Vagina (tissue), 2 donors: ENCODE measurements around the gene ADGRV1. TPM values are rescaled to one million over a fixed set of nuclear protein-coding genes. Genes with fewer than 3 reads are reported as not detected.
A peak's percentile ranks its signal among the peaks of the same experiment; 100 is the strongest.

Source experiments
- DNase-seq, 2 donors: peaks; one replicate each; pipeline ENCODE4 v3.0.0-alpha.2; 2017; ENCODE audit errors: extremely low spot score in 2 of 2
- H3K27ac ChIP-seq: fragments of 200-600 bp; sonication (generic); one replicate; pipeline ENCODE4 v1.5.1; 2019
- H3K27me3 ChIP-seq: fragments of 200-600 bp; sonication (generic); one replicate; pipeline ENCODE4 v1.5.1; 2019
- H3K36me3 ChIP-seq, 2 donors: fragments of 200-600 bp; sonication (generic); one replicate each; pipeline ENCODE4 v1.5.1; 2017 to 2019
- H3K4me1 ChIP-seq: fragments of 200-600 bp; sonication (generic); one replicate; pipeline ENCODE4 v1.5.1; 2019
- H3K4me3 ChIP-seq, 2 donors: fragments of 200-600 bp; sonication (generic); 1 replicate in 1 of 2; 2 replicates in 1 of 2; pipeline ENCODE4 v1.5.1; 2016 to 2019
- H3K9me3 ChIP-seq: fragments of 200-600 bp; sonication (generic); one replicate; pipeline ENCODE4 v1.5.1; 2019
- POLR2A ChIP-seq, 2 donors: fragments of 450-650 bp; IDR thresholded peaks; one replicate each; pipeline ENCODE4 v1.6.1; 2017; ENCODE audit warnings: antibody characterized with exemption in 2 of 2, mild to moderate bottlenecking in 2 of 2, moderate library complexity in 2 of 2
- POLR2AphosphoS5 ChIP-seq, 2 donors: sonication (generic); formaldehyde crosslinking; IDR thresholded peaks; one replicate each; pipeline ENCODE4 v1.9.0; 2017; ENCODE audit warnings: antibody characterized with exemption in 2 of 2, mild to moderate bottlenecking in 2 of 2, low read depth in 1 of 2; ENCODE audit not compliant: insufficient read depth in 1 of 2
- intact Hi-C: fragments of 100-400 bp; cut with DNase I; formaldehyde crosslinking; loops from one replicate; pipeline ENCODE4 v1.15.1; 2023
- total RNA-seq: library from RNA; depleted of rRNA; stranded (reverse); fragments of >200 nt; gene quantifications from one replicate; pipeline ENCODE4 v1.2.3, GENCODE V29; 2016
- TF ChIP-seq, protein P1 (sequence below), 3 experiments: fragments of 450-650 bp in 2 of 3; fragments of 200-600 bp in 1 of 3; sonication (generic) in 1 of 3; IDR thresholded peaks; one replicate each; pipeline ENCODE4 v1.5.1; 2017 to 2019; ENCODE audit warnings: antibody characterized with exemption in 3 of 3, mild to moderate bottlenecking in 2 of 3, moderate library complexity in 2 of 3

Gene ADGRV1
- total RNA-seq, 1 donor from 2014 or later = 10.6 TPM

DNA sequence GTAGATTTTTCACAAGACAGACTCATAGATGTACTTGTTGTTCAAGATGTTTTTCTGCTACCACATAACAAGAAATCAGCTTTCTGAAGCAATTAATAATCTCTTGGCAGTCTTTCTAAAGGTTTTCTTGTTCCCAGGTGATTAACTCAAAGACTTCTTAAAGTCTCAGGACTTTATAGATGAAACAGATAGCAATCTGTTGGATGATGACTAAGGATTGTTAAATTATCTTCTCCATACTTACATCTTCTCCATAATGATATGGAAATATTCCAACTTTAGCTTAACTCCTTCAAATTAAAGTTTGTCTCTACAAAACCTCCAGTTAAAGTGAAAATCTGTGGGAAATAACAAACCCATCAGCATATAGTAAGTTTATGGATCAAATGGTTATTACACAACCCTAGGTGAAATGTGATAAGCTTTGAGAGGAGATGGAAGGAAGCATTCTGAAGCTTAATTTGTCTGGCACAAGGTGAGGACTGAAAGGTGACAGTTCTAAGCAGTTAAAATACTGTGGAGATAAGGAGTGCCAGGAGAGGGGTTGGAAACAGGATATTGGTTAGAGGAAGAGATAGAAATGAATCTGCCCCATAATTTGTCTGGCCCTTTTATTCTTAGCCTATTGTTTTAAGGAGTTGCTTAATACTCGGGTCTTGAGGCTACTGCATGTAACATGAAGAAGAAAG, 326.7 kb downstream of the ADGRV1 start:
- Histone ChIP-seq H3K27me3 (no peaks in the 10 kb centered on the region), H3K4me1 (peaks cover 12% of the 10 kb centered on the region), H3K36me3 (no peaks in the 10 kb centered on the region), H3K27ac (no peak overlapping the region), H3K4me3 (no peak overlapping the region), H3K9me3 (no peaks in the 10 kb centered on the region)
- no peak for DNase-seq
- TF ChIP-seq POLR2A (IDR thresholded peaks at IDR 0.05) (no peak), POLR2AphosphoS5 (IDR thresholded peaks at IDR 0.05; ENCODE audit: insufficient read depth in 1 of 2, low read depth in 1 of 2) (no peak)
- TF ChIP-seq, protein P1, sequence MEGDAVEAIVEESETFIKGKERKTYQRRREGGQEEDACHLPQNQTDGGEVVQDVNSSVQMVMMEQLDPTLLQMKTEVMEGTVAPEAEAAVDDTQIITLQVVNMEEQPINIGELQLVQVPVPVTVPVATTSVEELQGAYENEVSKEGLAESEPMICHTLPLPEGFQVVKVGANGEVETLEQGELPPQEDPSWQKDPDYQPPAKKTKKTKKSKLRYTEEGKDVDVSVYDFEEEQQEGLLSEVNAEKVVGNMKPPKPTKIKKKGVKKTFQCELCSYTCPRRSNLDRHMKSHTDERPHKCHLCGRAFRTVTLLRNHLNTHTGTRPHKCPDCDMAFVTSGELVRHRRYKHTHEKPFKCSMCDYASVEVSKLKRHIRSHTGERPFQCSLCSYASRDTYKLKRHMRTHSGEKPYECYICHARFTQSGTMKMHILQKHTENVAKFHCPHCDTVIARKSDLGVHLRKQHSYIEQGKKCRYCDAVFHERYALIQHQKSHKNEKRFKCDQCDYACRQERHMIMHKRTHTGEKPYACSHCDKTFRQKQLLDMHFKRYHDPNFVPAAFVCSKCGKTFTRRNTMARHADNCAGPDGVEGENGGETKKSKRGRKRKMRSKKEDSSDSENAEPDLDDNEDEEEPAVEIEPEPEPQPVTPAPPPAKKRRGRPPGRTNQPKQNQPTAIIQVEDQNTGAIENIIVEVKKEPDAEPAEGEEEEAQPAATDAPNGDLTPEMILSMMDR (IDR thresholded peaks at IDR 0.05) = no peak
- intact Hi-C loops = no loop called here

DNA sequence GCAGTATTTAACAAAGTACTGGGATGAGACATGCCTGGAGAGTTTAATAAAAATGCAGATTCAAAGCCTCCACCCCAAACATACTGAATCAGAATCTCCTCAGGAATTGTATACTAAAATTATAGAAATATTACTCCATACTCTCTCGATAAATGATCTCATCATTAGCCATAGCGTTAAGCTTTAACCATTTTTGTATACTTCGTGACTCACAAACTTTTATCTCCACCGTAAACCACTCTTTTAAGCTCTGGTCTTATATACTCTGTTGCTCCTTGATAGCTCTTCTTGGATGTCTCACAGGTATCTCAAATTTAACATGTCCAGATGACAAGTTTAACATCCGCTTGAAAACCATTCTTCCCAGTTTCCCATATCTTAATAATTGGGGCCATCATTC, 327.8 kb downstream of the ADGRV1 start:
- Histone ChIP-seq H3K4me1 (peaks cover 12% of the 10 kb centered on the region), H3K9me3 (no peaks in the 10 kb centered on the region), H3K27ac (no peak overlapping the region), H3K27me3 (no peaks in the 10 kb centered on the region), H3K4me3 (no peak overlapping the region), H3K36me3 (no peaks in the 10 kb centered on the region)
- no peak for DNase-seq
- peak in 1 of 2 donors; percentile 26 for TF ChIP-seq POLR2AphosphoS5 (IDR thresholded peaks at IDR 0.05; ENCODE audit: insufficient read depth in 1 of 2, low read depth in 1 of 2)
- TF ChIP-seq, protein P1 (IDR thresholded peaks at IDR 0.05) = no peak
- intact Hi-C loops = no loop called here

DNA sequence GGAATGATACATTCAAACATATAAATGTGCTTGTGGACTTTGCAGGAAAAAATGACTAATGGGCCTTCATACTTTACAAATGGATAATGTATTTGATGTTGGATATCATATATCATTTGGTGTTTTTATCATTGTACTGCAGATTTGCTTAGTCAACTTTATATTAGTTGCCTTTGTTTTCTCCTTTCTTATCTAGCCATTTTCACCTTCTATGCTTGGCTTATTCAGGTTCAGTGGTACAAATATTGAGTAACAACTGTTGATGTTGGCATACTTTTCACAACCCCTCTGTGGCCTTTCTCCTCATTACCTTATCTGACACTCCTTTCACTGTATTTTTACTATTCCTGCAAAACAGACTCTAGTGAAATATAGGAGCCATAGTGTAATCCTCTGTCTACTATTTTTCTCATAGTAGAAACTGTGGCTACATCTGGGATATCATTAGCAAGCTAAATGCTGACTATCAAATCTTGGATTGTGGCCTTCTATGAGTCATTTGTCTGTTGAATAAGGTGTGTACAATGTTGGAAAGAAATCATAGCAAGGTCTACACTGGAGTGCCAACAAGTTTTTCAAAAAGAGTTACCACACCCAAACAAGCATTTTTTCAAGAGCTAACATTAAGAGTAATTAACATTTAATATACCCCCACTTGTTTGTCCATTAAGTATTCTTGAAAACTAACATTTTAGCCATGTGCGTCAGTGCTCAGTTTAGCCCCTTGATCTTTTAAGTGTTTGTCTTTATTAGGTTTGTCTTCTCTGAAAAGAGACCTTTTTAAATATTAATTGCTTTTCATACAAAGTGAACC, 330.1 kb downstream of the ADGRV1 start:
- H3K9me3 ChIP-seq = no peaks in the 10 kb centered on the region
- no peaks in the 10 kb centered on the region for H3K27me3 ChIP-seq
- TF ChIP-seq, protein P1 (IDR thresholded peaks at IDR 0.05) = no peak
- no peak for TF ChIP-seq POLR2A (IDR thresholded peaks at IDR 0.05)
- peak in 1 of 2 donors; percentile 64 for TF ChIP-seq POLR2AphosphoS5 (IDR thresholded peaks at IDR 0.05; ENCODE audit: insufficient read depth in 1 of 2, low read depth in 1 of 2)
- intact Hi-C loops = no loop called here
- no peak overlapping the region for H3K27ac ChIP-seq
- no peak overlapping the region for H3K4me3 ChIP-seq
- H3K4me1 ChIP-seq = peaks cover 19% of the 10 kb centered on the region
- H3K36me3 ChIP-seq = no peaks in the 10 kb centered on the region
- no peak for DNase-seq

DNA sequence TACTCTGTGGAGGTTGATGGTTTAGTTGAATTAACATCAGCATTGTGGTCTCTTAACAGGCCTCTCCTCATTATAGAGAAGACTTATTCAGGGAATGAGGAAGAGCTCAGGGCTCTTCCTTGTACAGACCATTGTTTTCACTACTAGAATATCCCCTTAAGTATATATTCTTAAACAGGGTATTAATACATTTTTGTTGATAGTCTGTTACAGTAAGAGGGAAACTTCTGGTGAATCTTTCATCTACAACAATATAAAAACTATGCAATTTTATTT, 330.7 kb downstream of the ADGRV1 start:
- intact Hi-C loops = no loop called here
- Histone ChIP-seq H3K36me3 (no peaks in the 10 kb centered on the region), H3K4me1 (peaks cover 25% of the 10 kb centered on the region), H3K9me3 (no peaks in the 10 kb centered on the region), H3K27me3 (no peaks in the 10 kb centered on the region), H3K4me3 (no peak overlapping the region), H3K27ac (no peak overlapping the region)
- DNase-seq = no peak
- TF ChIP-seq POLR2A (IDR thresholded peaks at IDR 0.05) = no peak

DNA sequence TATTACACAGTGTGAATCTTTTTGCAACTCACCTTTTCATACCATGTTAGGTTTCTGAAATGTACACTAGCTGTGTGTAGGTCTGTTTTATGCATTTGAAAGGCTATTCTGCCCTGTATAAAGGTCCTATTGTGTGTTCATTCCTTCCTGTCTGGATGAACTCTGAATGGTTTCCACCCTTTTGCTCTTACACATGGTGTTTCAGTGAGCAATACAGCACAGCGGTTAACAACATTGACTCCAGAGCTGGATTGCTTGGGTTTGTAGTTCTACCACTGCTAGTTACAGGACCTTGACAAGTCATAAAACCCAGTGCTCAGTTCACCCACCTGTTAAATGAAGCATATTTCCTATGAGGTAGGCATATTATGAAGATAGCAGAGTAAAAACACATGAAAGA, 331.6 kb downstream of the ADGRV1 start:
- Histone ChIP-seq H3K4me3 (no peak overlapping the region), H3K4me1 (peaks cover 27% of the 10 kb centered on the region), H3K36me3 (no peaks in the 10 kb centered on the region), H3K27ac (no peak overlapping the region), H3K9me3 (no peaks in the 10 kb centered on the region), H3K27me3 (no peaks in the 10 kb centered on the region)
- no peak for DNase-seq
- TF ChIP-seq POLR2AphosphoS5 (IDR thresholded peaks at IDR 0.05; ENCODE audit: insufficient read depth in 1 of 2, low read depth in 1 of 2) (no peak), POLR2A (IDR thresholded peaks at IDR 0.05) (no peak)
- TF ChIP-seq, protein P1 (IDR thresholded peaks at IDR 0.05) = no peak
- intact Hi-C loops = no loop called here
